ENCODE data around the gene COIL. TPM values are rescaled to one million over a fixed set of nuclear protein-coding genes. Genes with fewer than 3 reads are reported as not detected.
"Not testable (repeated sequence)": the region's sequence is repeated elsewhere in the genome, so short reads cannot be mapped to it uniquely, and the experiment has no call there.

Gene COIL
- total RNA-seq, 1 donor from 2014 or later, result 8.2 TPM

- intact Hi-C loops (cut with micrococcal nuclease), result no loop called here
- DNase-seq, result no peak
- Histone ChIP-seq H3K27me3 (ENCODE audit: low read depth) (no peaks in the 10 kb centered on the region), H3K27ac (replicated peaks) (no peak overlapping the region), H3K4me1 (peaks cover 7% of the 10 kb centered on the region), H3K4me3 (no peak overlapping the region), H3K36me3 (peaks cover 77% of the 10 kb centered on the region), H3K9me3 (replicated peaks) (no peaks in the 10 kb centered on the region)
- TF ChIP-seq, protein P1, sequence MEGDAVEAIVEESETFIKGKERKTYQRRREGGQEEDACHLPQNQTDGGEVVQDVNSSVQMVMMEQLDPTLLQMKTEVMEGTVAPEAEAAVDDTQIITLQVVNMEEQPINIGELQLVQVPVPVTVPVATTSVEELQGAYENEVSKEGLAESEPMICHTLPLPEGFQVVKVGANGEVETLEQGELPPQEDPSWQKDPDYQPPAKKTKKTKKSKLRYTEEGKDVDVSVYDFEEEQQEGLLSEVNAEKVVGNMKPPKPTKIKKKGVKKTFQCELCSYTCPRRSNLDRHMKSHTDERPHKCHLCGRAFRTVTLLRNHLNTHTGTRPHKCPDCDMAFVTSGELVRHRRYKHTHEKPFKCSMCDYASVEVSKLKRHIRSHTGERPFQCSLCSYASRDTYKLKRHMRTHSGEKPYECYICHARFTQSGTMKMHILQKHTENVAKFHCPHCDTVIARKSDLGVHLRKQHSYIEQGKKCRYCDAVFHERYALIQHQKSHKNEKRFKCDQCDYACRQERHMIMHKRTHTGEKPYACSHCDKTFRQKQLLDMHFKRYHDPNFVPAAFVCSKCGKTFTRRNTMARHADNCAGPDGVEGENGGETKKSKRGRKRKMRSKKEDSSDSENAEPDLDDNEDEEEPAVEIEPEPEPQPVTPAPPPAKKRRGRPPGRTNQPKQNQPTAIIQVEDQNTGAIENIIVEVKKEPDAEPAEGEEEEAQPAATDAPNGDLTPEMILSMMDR (IDR thresholded peaks at IDR 0.05; ENCODE audit: borderline replicate concordance), result no peak
Measured at GRCh38 chr17:56985371-56986162, 24.7 kb upstream of the COIL start.

- DNase-seq, result no peak
- peaks cover 21% of the 10 kb centered on the region for H3K4me1 ChIP-seq
- no peak overlapping the region for H3K4me3 ChIP-seq
- H3K27me3 ChIP-seq (ENCODE audit: low read depth), result no peaks in the 10 kb centered on the region
- H3K9me3 ChIP-seq (replicated peaks), result no peaks in the 10 kb centered on the region
- H3K27ac ChIP-seq (replicated peaks), result no peak overlapping the region
- TF ChIP-seq, protein P1 (IDR thresholded peaks at IDR 0.05; ENCODE audit: borderline replicate concordance), result no peak
- intact Hi-C loops (cut with micrococcal nuclease), result no loop called here
- peaks cover 55% of the 10 kb centered on the region for H3K36me3 ChIP-seq
Measured at GRCh38 chr17:56983366-56983765, 22.5 kb upstream of the COIL start.

DNA sequence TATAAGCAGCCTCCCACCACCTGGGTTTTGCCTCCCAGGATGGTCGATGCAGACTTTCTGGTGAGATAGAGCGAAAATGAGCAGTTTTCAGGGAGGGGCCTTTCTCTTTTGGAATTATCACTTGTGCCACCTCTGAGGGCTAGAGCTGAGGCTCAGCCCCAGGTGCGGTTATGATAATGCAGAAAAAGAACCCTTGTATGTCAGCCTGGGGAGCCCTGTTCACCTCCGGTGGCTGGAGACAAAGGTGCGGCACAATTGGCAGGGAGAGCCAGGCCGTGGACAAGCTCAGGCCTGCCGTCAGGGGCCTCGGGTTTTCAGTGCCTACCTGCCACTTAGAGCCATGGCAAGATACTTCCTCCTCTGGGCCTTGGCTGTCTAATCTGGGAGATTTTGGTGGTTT, 21.5 kb upstream of the COIL start:
- Histone ChIP-seq H3K27ac (replicated peaks) (no peak overlapping the region), H3K4me3 (no peak overlapping the region), H3K27me3 (ENCODE audit: low read depth) (no peaks in the 10 kb centered on the region), H3K9me3 (replicated peaks) (no peaks in the 10 kb centered on the region), H3K4me1 (peaks cover 29% of the 10 kb centered on the region), H3K36me3 (peaks cover 45% of the 10 kb centered on the region)
- DNase-seq, result no peak
- intact Hi-C loops (cut with micrococcal nuclease), result no loop called here
- TF ChIP-seq, protein P1 (IDR thresholded peaks at IDR 0.05; ENCODE audit: borderline replicate concordance), result no peak

- intact Hi-C loops (cut with micrococcal nuclease); H3K4me3 ChIP-seq; DNase-seq; H3K27ac ChIP-seq (replicated peaks); H3K9me3 ChIP-seq (replicated peaks); H3K27me3 ChIP-seq (ENCODE audit: low read depth): not testable (repeated sequence)
- Histone ChIP-seq H3K4me1 (peaks cover 30% of the 10 kb centered on the region), H3K36me3 (peaks cover 31% of the 10 kb centered on the region)
Measured at GRCh38 chr17:56980526-56980925, 19.7 kb upstream of the COIL start.

GRCh38 chr17:56979091-56979480, 18.2 kb upstream of the COIL start:
- Histone ChIP-seq H3K27ac (replicated peaks) (peak overlapping the region; percentile 83), H3K36me3 (peaks cover 19% of the 10 kb centered on the region), H3K4me3 (peak overlapping the region; percentile 81), H3K4me1 (peaks cover 30% of the 10 kb centered on the region), H3K9me3 (replicated peaks) (no peaks in the 10 kb centered on the region), H3K27me3 (ENCODE audit: low read depth) (no peaks in the 10 kb centered on the region)
- TF ChIP-seq, protein P1 (IDR thresholded peaks at IDR 0.05; ENCODE audit: borderline replicate concordance), result no peak
- no peak for DNase-seq
- intact Hi-C loops (cut with micrococcal nuclease), result no loop called here

- no peak for DNase-seq
- H3K4me1 ChIP-seq, result peaks cover 30% of the 10 kb centered on the region
- intact Hi-C loops (cut with micrococcal nuclease), result no loop called here
Measured at GRCh38 chr17:56978441-56979090, 17.7 kb upstream of the COIL start.

More at GRCh38 chr17:56978441-56979090, 17.7 kb upstream of the COIL start:
- TF ChIP-seq, protein P1 (IDR thresholded peaks at IDR 0.05; ENCODE audit: borderline replicate concordance), result no peak
- Histone ChIP-seq H3K27me3 (ENCODE audit: low read depth) (no peaks in the 10 kb centered on the region), H3K4me3 (peak overlapping the region; percentile 81), H3K36me3 (peaks cover 19% of the 10 kb centered on the region), H3K9me3 (replicated peaks) (no peaks in the 10 kb centered on the region), H3K27ac (replicated peaks) (peak overlapping the region; percentile 83)
